ENCODE data around the gene TBXT.

Gene TBXT

GRCh38 chr6:166166314-166167257, 1.1 kb downstream of the TBXT start:
- no CpG with 5 or more reads among the region's 63 CpGs for WGBS (ENCODE audit: extremely low coverage, insufficient coverage, insufficient read length)

GRCh38 chr6:166165558-166166313, 1.9 kb downstream of the TBXT start:
- H3K4me3 ChIP-seq (ENCODE audit: low read depth, low read length), result no peak overlapping the region
- H3K79me1 ChIP-seq (ENCODE audit: low read length), result no peaks in the 10 kb centered on the region
- H3K4ac ChIP-seq (ENCODE audit: low read depth, low read length), result no peak overlapping the region
- H3K4me1 ChIP-seq (ENCODE audit: control insufficient read depth in 1 of 2, insufficient read depth in 2 of 2, low read length in 2 of 2), result peaks cover 3 to 7% of the 10 kb centered on the region in 2 experiments
- H4K8ac ChIP-seq (ENCODE audit: low read depth, low read length), result no peak overlapping the region
- H3K23ac ChIP-seq (ENCODE audit: low read length), result no peak overlapping the region
- H4K12ac ChIP-seq (ENCODE audit: low read depth, low read length), result no peak overlapping the region
- H4K91ac ChIP-seq (ENCODE audit: low read depth, low read length), result no peak overlapping the region
- no peak overlapping the region for H2BK120ac ChIP-seq (ENCODE audit: insufficient read depth, low read length, poor library complexity)
- peaks cover 10% of the 10 kb centered on the region for H3K9me3 ChIP-seq (ENCODE audit: insufficient read depth, low read depth, low read length)
- H2BK5ac ChIP-seq (ENCODE audit: low read depth, low read length, poor library complexity), result no peak overlapping the region
- no peak overlapping the region for H3K27ac ChIP-seq (ENCODE audit: low read depth, low read length)
- H3K14ac ChIP-seq (ENCODE audit: low read length), result no peak overlapping the region
- H3K27me3 ChIP-seq (ENCODE audit: insufficient read depth, low read length), result peaks cover 66% of the 10 kb centered on the region
- H3K4me2 ChIP-seq (ENCODE audit: low read length), result no peak overlapping the region
- H3K9ac ChIP-seq (ENCODE audit: low read length), result no peak overlapping the region
- no peak overlapping the region for H2BK12ac ChIP-seq (ENCODE audit: low read length)
- H2AFZ ChIP-seq (ENCODE audit: insufficient read depth, low read length, poor library complexity), result no peak overlapping the region
- no peak overlapping the region for H3K18ac ChIP-seq (ENCODE audit: low read length)
- DNase-seq, result no peak
- no CpG with 5 or more reads among the region's 23 CpGs for WGBS (ENCODE audit: extremely low coverage, insufficient coverage, insufficient read length)
- no peaks in the 10 kb centered on the region for H3K79me2 ChIP-seq (ENCODE audit: control insufficient read depth, insufficient read depth, low read length, poor library complexity)
- no peaks in the 10 kb centered on the region for H3K36me3 ChIP-seq (ENCODE audit: control insufficient read depth in 1 of 2, insufficient read depth in 2 of 2, low read length in 2 of 2)
- H2AK5ac ChIP-seq (ENCODE audit: low read length), result no peak overlapping the region

More at GRCh38 chr6:166166314-166167257, 1.1 kb downstream of the TBXT start:
- Histone ChIP-seq H2BK5ac (ENCODE audit: low read depth, low read length, poor library complexity) (no peak overlapping the region), H3K79me1 (ENCODE audit: low read length) (no peaks in the 10 kb centered on the region), H3K4me3 (ENCODE audit: low read depth, low read length) (no peak overlapping the region), H2BK120ac (ENCODE audit: insufficient read depth, low read length, poor library complexity) (no peak overlapping the region), H3K79me2 (ENCODE audit: control insufficient read depth, insufficient read depth, low read length, poor library complexity) (no peaks in the 10 kb centered on the region), H4K8ac (ENCODE audit: low read depth, low read length) (no peak overlapping the region), H2BK12ac (ENCODE audit: low read length) (no peak overlapping the region), H4K91ac (ENCODE audit: low read depth, low read length) (no peak overlapping the region), H4K12ac (ENCODE audit: low read depth, low read length) (no peak overlapping the region), H3K14ac (ENCODE audit: low read length) (no peak overlapping the region), H3K4me1 (ENCODE audit: control insufficient read depth in 1 of 2, insufficient read depth in 2 of 2, low read length in 2 of 2) (peaks cover 3 to 7% of the 10 kb centered on the region in 2 experiments), H3K27ac (ENCODE audit: low read depth, low read length) (no peak overlapping the region), H3K27me3 (ENCODE audit: insufficient read depth, low read length) (peaks cover 72% of the 10 kb centered on the region), H3K9me3 (ENCODE audit: insufficient read depth, low read depth, low read length) (peaks cover 10% of the 10 kb centered on the region), H2AK5ac (ENCODE audit: low read length) (no peak overlapping the region), H3K36me3 (ENCODE audit: control insufficient read depth in 1 of 2, insufficient read depth in 2 of 2, low read length in 2 of 2) (no peaks in the 10 kb centered on the region), H3K9ac (ENCODE audit: low read length) (no peak overlapping the region), H3K18ac (ENCODE audit: low read length) (no peak overlapping the region), H3K4me2 (ENCODE audit: low read length) (no peak overlapping the region), H2AFZ (ENCODE audit: insufficient read depth, low read length, poor library complexity) (no peak overlapping the region), H3K4ac (ENCODE audit: low read depth, low read length) (no peak overlapping the region), H3K23ac (ENCODE audit: low read length) (no peak overlapping the region)
- no peak for DNase-seq

DNA sequence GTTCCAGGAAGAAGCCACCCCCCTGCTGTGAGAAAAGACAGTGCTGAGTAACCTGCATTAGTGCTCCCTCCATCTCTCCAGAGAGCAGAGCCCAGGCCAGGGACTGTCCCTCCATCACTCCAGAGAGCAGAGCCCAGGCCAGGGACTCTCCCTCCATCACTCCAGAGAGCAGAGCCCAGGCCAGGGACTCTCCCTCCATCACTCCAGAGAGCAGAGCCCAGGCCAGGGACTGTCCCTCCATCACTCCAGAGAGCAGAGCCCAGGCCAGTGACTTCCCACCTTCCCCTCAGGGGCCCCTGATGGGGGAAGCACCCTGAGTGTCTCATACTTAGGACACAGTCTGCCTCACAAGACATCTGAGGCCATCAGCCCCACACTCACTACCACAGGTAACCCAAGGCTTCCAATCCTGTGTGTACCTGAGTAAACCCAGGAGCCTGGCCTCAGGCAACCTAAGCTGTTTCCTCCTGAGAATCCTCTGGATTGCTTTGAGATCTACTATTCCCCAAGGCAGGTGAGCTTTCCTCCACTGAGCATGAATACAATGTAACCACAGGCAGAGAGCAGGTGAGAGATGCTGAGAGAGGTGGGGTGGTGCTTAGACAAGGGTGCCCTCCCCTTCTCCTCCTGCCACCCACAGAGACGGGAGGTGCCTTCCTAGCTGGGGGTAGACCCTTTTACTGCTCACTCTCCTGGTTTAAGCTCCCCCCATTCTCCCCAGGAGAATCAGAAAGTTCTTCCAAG, 4.9 kb downstream of the TBXT start:
- peaks cover 7% of the 10 kb centered on the region for H3K9me3 ChIP-seq (ENCODE audit: insufficient read depth, low read depth, low read length)
- H3K79me2 ChIP-seq (ENCODE audit: control insufficient read depth, insufficient read depth, low read length, poor library complexity), result no peaks in the 10 kb centered on the region
- H3K18ac ChIP-seq (ENCODE audit: low read length), result no peak overlapping the region
- H2BK12ac ChIP-seq (ENCODE audit: low read length), result no peak overlapping the region
- no peak overlapping the region for H4K8ac ChIP-seq (ENCODE audit: low read depth, low read length)
- no peak overlapping the region for H4K12ac ChIP-seq (ENCODE audit: low read depth, low read length)
- H2BK120ac ChIP-seq (ENCODE audit: insufficient read depth, low read length, poor library complexity), result no peak overlapping the region
- H3K4me3 ChIP-seq (ENCODE audit: low read depth, low read length), result no peak overlapping the region
- H2AFZ ChIP-seq (ENCODE audit: insufficient read depth, low read length, poor library complexity), result no peak overlapping the region
- no peaks in the 10 kb centered on the region for H3K79me1 ChIP-seq (ENCODE audit: low read length)
- no peak overlapping the region for H3K23ac ChIP-seq (ENCODE audit: low read length)
- H3K4ac ChIP-seq (ENCODE audit: low read depth, low read length), result no peak overlapping the region
- H3K27me3 ChIP-seq (ENCODE audit: insufficient read depth, low read length), result peaks cover 40% of the 10 kb centered on the region
- H3K36me3 ChIP-seq (ENCODE audit: control insufficient read depth in 1 of 2, insufficient read depth in 2 of 2, low read length in 2 of 2), result no peaks in the 10 kb centered on the region
- no CpG with 5 or more reads among the region's 1 CpG for WGBS (ENCODE audit: extremely low coverage, insufficient coverage, insufficient read length)
- H3K4me1 ChIP-seq (ENCODE audit: control insufficient read depth in 1 of 2, insufficient read depth in 2 of 2, low read length in 2 of 2), result no peaks in the 10 kb centered on the region
- H4K91ac ChIP-seq (ENCODE audit: low read depth, low read length), result no peak overlapping the region
- H2AK5ac ChIP-seq (ENCODE audit: low read length), result no peak overlapping the region
- H2BK5ac ChIP-seq (ENCODE audit: low read depth, low read length, poor library complexity), result no peak overlapping the region
- H3K4me2 ChIP-seq (ENCODE audit: low read length), result no peak overlapping the region
- H3K27ac ChIP-seq (ENCODE audit: low read depth, low read length), result no peak overlapping the region
- H3K14ac ChIP-seq (ENCODE audit: low read length), result no peak overlapping the region
- no peak overlapping the region for H3K9ac ChIP-seq (ENCODE audit: low read length)
- no peak for DNase-seq

DNA sequence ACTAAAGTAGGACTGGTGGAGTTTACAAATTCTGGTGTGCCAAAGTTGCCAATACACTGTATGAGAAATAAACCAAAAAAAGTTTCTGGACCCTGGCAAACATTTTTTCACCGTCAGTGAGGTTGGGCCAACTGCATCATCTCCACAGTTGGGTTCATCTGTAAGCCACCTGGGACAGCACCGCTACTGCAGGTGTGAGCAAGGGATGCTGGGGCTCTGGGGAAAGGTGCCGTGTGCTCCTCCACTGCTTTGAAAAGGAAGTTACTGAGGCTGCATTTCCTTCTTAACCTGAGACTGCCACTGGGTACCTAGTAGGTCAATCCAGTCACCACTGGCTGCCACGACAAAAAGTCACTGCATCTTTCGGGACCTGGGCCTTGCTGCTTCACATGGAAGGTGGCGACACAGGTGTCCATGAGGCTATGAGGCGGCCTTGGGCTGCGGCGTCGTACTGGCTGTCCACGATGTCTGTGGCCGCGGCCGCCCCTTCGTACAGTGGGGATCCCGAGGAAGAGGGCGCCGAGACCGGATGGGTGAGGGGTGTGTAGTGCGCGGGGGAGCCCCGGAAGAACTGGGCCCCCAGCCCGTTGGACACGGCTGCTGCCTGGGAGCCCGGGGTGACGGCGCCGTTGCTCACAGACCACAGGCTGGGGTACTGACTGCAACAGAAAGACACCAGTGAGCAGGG, 9.6 kb downstream of the TBXT start:
- Histone ChIP-seq H4K12ac (ENCODE audit: low read depth, low read length) (no peak overlapping the region), H3K4me3 (ENCODE audit: low read depth, low read length) (no peak overlapping the region), H3K4me2 (ENCODE audit: low read length) (no peak overlapping the region), H2BK5ac (ENCODE audit: low read depth, low read length, poor library complexity) (no peak overlapping the region), H3K14ac (ENCODE audit: low read length) (no peak overlapping the region), H3K9ac (ENCODE audit: low read length) (no peak overlapping the region), H2BK120ac (ENCODE audit: insufficient read depth, low read length, poor library complexity) (no peak overlapping the region), H3K4ac (ENCODE audit: low read depth, low read length) (no peak overlapping the region), H3K27ac (ENCODE audit: low read depth, low read length) (no peak overlapping the region), H3K27me3 (ENCODE audit: insufficient read depth, low read length) (peaks cover 2% of the 10 kb centered on the region), H4K91ac (ENCODE audit: low read depth, low read length) (no peak overlapping the region), H3K79me1 (ENCODE audit: low read length) (no peaks in the 10 kb centered on the region), H3K18ac (ENCODE audit: low read length) (no peak overlapping the region), H4K8ac (ENCODE audit: low read depth, low read length) (no peak overlapping the region), H2BK12ac (ENCODE audit: low read length) (no peak overlapping the region), H3K79me2 (ENCODE audit: control insufficient read depth, insufficient read depth, low read length, poor library complexity) (no peaks in the 10 kb centered on the region), H3K23ac (ENCODE audit: low read length) (no peak overlapping the region), H3K36me3 (ENCODE audit: control insufficient read depth in 1 of 2, insufficient read depth in 2 of 2, low read length in 2 of 2) (no peaks in the 10 kb centered on the region), H3K9me3 (ENCODE audit: insufficient read depth, low read depth, low read length) (peaks cover 2% of the 10 kb centered on the region), H2AFZ (ENCODE audit: insufficient read depth, low read length, poor library complexity) (no peak overlapping the region), H2AK5ac (ENCODE audit: low read length) (no peak overlapping the region), H3K4me1 (ENCODE audit: control insufficient read depth in 1 of 2, insufficient read depth in 2 of 2, low read length in 2 of 2) (no peaks in the 10 kb centered on the region)
- no CpG with 5 or more reads among the region's 28 CpGs for WGBS (ENCODE audit: extremely low coverage, insufficient coverage, insufficient read length)
- DNase-seq, result no peak

Data from trophoblast cell (in vitro differentiated cells and primary cell).